Skin epidermis (tissue), 12 donors: Measurements from ENCODE around the gene CHEK2.
"Not testable (repeated sequence)": the region's sequence is repeated elsewhere in the genome, so short reads cannot be mapped to it uniquely, and the experiment has no call there.

Experiments
- H3K27ac ChIP-seq, 21 experiments: fragments of 200-600 bp; sonication (generic) in 11 of 21; one replicate each; pipeline ENCODE4 v1.5.0; 2020; ENCODE audit warnings: mild to moderate bottlenecking in 3 of 21, inconsistent platforms in 2 of 21, moderate library complexity in 2 of 21
- H3K4me3 ChIP-seq, 7 experiments: fragments of 200-600 bp; sonication (generic) in 2 of 7; one replicate each; pipeline ENCODE4 v1.5.0; 2020; ENCODE audit warnings: inconsistent platforms in 2 of 7, mild to moderate bottlenecking in 2 of 7, moderate library complexity in 1 of 7

CHEK2 gene

DNA sequence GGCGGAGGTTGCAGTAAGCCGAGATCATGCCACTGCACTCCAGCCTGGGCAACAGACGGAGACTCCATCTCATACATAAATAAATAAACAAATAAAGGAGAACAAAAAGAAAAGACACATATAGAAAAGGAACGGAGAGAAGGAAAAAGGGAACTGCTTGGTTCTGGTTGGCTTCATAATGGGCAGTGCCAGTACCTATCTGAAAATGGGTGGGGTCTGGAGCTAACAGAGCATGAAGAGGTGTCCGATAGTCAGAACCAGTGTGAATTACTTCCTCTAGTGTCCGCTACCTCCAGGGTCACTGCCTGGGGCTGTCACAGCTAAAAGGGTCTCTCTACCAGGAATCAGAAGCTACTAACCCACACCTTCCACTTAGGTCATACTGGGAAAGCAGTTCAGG, 34.8 kb downstream of the CHEK2 start:
- no peak overlapping the region for H3K4me3 ChIP-seq
- no peak overlapping the region for H3K27ac ChIP-seq

GRCh38 chr22:28703436-28703835, 38.2 kb downstream of the CHEK2 start:
- Histone ChIP-seq H3K4me3 (no peak overlapping the region), H3K27ac (no peak overlapping the region)

DNA sequence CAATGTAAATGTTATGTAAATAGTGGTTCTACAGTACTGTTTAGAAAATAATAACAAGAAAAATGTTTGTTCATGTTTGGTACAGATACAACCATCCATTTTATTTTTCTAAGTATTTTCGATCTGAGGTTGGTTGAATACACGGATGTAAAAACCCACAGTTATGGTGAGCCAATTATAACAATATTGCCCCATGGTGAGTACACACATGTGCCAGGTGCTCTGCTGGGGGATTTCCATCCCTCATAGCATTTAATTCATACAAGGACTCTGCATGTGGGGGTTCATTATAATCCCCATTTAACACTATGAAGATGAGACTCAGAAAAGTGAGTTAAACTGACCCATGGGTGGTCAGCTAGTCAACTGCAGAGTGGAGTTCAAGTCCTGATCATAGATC, 38.7 kb downstream of the CHEK2 start:
- H3K4me3 ChIP-seq: no peak overlapping the region
- no peak overlapping the region for H3K27ac ChIP-seq

DNA sequence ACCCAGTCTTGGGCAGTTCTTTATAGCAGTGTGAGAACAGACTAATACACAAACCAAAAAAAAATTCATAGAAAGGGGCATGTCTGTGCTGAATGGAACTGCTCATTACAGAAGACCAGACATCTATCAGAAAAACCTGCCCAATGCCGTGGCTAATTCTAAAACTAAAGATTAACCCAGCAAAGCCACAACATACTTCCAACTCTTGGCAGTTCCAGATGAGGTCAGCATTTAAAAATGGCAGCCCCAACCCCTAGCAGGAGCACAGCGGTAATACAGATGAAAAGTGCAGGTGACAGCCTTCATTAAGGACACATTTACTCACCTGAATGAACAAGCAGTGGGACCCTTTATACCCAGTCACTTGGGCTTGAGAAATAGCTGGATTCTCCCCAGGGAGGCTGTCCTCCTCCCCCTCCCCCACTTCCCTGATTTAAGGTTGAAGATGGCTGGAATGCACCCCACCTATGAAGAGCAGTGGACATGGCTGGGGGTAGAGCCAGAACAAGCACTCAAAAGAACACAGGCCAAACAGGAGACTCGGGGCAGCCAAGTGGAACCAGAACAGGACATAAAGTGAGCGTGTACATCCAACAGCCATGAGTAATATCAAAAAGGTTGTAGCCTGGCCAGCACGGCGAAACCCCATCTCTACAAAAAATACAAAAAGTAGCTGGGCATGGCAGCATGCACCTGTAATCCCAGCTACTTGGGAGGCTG, 48.4 kb downstream of the CHEK2 start:
- H3K27ac ChIP-seq, H3K4me3 ChIP-seq: not testable (repeated sequence)

DNA sequence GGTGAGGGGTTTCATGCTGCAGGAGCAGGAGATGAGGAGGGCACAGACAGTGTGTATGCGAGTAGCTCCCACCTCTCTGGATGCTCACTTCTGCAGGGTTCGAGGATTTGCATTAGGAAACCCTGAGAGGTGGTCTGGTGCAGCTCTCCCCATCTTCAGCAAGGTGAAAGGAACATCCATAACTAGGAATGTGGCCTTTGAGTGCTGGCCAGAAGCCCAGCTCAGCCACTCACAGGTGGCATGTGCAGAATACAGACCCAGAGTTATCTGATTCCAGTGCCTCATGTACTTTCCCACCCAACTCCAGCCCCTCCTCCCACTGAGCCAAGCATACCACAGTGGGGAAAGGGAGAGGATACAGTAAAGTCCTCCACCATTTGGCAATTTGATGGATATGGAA, 51.8 kb downstream of the CHEK2 start:
- H3K27ac ChIP-seq, H3K4me3 ChIP-seq: not testable (repeated sequence)

- H3K27ac ChIP-seq, H3K4me3 ChIP-seq: not testable (repeated sequence)
Measured at GRCh38 chr22:28682966-28683365, 58.7 kb downstream of the CHEK2 start.

GRCh38 chr22:28680813-28681490, 60.7 kb downstream of the CHEK2 start:
- not testable (repeated sequence) for H3K27ac ChIP-seq, H3K4me3 ChIP-seq

DNA sequence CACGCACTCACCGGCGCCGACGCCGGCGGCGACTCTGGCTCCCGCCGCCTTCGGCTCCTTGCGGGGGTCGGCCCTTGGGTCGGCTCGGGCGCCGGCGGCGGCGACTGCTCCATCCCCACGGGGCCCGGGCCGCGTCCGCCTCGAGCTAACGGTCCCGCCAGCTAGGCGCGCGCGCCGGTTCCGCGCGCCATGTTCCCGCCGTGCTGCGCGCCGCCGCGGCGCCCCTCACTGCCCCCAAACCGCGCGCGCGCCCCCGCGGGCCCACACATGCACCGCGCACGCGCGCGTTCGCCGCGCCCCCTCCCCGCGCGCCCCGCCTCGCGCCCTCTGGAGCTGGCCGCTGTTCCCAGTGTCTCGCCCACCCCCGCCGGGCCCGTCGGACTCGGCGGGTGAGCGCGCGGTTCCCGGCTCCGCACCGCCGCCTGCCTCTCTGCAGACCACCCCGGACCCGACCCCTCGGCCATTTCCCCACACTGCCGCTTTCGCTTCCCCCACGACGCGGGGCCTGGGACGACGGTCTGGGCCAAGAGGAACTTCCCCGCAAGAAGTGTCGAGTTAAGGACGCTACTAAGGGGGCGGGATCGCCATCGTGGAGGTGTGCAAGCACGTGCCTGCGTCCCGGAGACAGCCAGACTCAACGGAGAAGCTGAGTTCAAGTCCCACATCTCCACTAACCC, 61.9 kb downstream of the CHEK2 start, which contains the start of gene TTC28:
TTC28 (minus strand) TSS at position 230 of the 677 bp plus-strand sequence; CDS start at position 113, 117 bp downstream.
- Histone ChIP-seq H3K4me3 (peak within 1 kb of the TSS; percentile 51 to 76 (median 67)), H3K27ac (peak within 1 kb of the TSS in 17 of 21 experiments; percentile 29 to 87 (median 67))

DNA sequence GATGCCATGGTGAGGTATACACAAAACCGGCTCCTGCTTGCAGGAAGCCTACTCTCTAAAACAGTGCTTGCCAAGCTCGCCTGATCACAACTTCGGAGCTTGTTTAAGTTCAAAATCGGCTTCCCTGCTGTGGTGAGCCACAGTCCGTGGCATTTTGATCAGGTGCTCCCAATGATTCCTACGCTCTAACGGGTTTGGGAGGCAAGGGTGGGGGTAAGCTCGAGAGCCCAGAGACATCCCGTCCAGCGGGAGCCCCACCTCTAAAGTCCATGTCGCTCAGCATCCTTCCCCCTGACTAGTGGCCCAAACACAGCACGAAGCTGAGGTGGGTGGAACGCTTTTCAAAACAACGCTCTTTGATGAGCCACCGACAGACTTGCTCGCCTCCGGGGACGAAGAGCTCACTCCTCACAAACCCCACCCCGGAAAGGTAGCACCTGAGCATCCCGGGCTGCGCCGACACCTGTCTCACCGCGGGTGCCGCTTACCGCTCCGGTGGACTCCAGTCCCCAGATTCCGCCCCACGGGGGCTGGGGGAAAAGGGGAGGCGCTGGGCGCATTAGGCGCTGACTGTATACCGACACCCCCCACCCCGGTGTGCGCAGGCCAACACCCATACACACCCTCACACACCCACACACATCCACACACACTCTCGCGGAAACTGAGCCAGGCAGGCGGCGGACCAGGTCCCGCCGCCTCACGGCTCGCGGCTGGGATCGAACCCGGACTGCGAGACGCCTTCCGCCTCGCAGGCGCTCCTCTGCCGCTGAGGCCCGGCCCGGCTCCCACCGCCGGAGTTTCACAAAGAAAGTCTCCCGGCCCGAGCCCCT, 62.6 kb downstream of the CHEK2 start:
- H3K27ac ChIP-seq: peak overlapping the region in 16 of 21 experiments; percentile 29 to 87 (median 68)
- peak overlapping the region; percentile 51 to 76 (median 67) for H3K4me3 ChIP-seq

DNA sequence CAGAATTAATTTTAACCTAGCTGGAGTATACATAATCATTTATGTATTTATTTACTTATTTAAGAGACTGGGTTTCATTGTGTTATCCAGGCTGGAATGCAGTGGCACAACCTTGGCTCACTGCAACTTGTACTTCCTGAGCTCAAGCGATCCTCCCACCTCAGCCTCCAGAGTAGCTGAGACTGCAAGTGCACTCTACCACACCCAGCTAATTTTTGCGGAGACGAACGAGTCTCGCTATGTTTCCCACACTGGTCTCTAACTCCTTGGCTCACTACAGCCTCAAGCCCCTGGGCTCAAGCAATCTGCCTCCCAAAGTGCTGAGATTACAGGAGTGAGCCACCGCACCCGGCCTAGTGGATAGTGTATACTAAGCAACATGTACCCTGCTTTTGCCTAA, 63.5 kb downstream of the CHEK2 start:
- not testable (repeated sequence) for H3K4me3 ChIP-seq, H3K27ac ChIP-seq

DNA sequence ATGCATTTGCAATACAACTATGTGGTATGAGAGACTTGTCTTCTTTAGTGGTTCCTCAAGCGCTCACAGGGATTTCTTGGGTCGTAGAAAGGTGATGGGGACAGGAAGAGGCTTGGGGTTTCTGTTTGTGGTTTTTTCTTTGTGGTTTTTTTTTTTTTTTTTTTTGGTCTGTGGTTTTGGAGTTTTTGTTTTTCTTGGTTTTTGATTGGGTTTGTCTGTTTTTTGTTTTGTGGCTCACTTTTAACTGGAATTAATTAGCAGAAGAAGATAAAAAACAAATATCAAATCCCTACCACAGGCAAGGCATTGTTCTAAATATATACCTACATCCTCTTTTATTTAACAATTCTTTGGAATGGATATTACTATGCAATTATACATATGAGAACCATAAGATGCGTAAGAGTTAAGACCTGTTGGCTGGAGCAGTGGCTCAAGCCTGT, 67.5 kb downstream of the CHEK2 start:
- Histone ChIP-seq H3K4me3 (no peak overlapping the region), H3K27ac (no peak overlapping the region)

DNA sequence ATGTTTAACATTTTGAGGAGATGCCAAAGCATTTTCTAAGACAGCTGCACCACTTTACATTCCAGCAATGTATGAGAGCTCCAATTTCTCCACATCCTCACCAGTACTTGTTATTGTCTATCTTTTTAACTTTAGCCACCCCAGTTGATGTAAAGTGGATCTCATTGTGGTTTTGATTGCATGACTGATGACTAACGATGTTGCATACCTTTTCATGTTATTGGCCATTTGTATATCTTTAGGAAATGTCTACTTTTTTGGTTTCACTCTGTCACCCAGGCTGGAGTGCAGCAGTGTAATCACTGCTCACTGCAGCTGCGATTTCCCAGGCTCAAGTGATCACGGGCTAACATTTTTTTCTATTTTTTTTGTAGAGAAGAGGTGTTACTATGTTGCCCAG, 70.9 kb downstream of the CHEK2 start:
- no peak overlapping the region for H3K27ac ChIP-seq
- H3K4me3 ChIP-seq: no peak overlapping the region

GRCh38 chr22:28670161-28670560, 71.5 kb downstream of the CHEK2 start:
- H3K4me3 ChIP-seq: no peak overlapping the region
- no peak overlapping the region for H3K27ac ChIP-seq

DNA sequence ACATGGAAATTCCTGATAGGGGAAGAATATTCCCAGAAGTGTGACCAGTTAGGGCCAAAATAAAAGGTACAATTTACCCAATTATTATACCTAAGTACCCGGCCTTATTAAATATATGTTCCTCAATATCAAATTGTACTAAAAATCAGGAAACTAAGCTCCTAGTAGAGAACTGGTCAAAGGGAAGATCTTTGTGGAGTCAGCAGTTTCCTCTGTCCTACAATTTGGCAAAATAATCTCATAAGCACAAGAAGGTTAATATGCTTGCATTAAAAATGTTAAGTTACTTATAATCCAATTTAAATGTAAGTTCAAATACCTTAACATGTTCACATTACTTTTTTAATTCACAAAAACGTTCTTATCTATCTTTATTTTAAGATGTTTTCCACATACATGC, 72.2 kb downstream of the CHEK2 start:
- Histone ChIP-seq H3K27ac (no peak overlapping the region), H3K4me3 (no peak overlapping the region)

- H3K27ac ChIP-seq, H3K4me3 ChIP-seq: not testable (repeated sequence)
Measured at GRCh38 chr22:28663569-28663942, 78.1 kb downstream of the CHEK2 start.

DNA sequence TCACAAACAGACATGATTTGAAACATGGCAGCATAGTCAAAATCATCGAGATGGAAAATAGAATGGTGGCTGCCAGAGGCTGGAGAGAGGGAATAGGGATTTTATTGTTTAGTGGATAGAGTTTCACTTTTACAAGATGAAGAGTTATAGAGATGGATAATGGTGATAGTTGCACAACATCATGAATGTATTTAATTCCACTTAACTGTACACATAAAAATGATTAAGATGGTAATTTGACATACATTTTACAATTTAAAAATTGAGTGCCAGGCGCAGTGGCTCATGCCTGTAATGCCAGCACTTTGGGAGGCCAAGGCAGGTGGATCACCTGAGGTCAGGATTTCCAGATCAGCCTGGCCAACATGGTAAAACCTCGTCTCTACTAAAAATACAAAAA, 83.2 kb downstream of the CHEK2 start:
- Histone ChIP-seq H3K27ac (no peak overlapping the region), H3K4me3 (no peak overlapping the region)

- H3K4me3 ChIP-seq: no peak overlapping the region
Measured at GRCh38 chr22:28656181-28656580, 85.4 kb downstream of the CHEK2 start.

GRCh38 chr22:28650463-28650862, 91.2 kb downstream of the CHEK2 start:
- H3K27ac ChIP-seq: no peak overlapping the region
- H3K4me3 ChIP-seq: no peak overlapping the region

More at GRCh38 chr22:28656181-28656580, 85.4 kb downstream of the CHEK2 start:
- H3K27ac ChIP-seq: no peak overlapping the region

DNA sequence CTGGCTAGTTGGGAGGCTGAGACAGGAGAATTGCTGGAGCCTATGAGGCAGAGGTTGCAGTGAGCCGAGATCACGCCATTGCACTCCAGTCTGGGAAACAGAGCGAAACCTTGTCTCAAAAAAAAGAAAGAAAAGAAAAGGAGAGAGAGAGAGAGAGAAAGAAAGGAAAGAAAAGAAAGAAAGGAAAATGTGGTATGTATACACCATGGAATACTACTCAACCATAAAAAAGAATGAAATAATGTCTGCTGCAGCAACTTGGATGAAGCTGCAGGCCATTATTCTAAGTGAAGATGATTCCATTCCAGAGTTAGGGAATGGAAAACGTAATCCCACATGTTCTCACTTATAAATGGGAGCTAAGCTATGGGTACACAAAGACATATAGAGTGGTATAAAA, 92.8 kb downstream of the CHEK2 start:
- no peak overlapping the region for H3K27ac ChIP-seq

GRCh38 chr22:28647216-28647615, 94.4 kb downstream of the CHEK2 start:
- H3K27ac ChIP-seq: no peak overlapping the region
- H3K4me3 ChIP-seq: no peak overlapping the region

More for the DNA sequence above, 92.8 kb downstream of the CHEK2 start:
- H3K4me3 ChIP-seq: no peak overlapping the region
